Astrocyte of the spinal cord (primary cell): ENCODE results near the gene BPIFA1.

Experiments used
- DNase-seq: peaks from one replicate; pipeline ENCODE4 v3.0.0; 2011; ENCODE audit warnings: low read depth, low spot score
- H3K4me3 ChIP-seq: 2 replicates; pipeline ENCODE4 v1.5.1; 2011; ENCODE audit warnings: low read depth, mild to moderate bottlenecking, low read length, moderate library complexity
- in situ Hi-C: cut with HindIII; loops from 2 replicates; pipeline ENCODE4 v1.10.0; 2017; ENCODE audit warnings: low sequenced_read_pairs
- TF ChIP-seq, protein P1 (sequence below): IDR thresholded peaks from 2 replicates; pipeline ENCODE4 v1.5.1; 2012; ENCODE audit warnings: low read depth, mild to moderate bottlenecking, low read length, inconsistent platforms

BPIFA1 gene

DNA sequence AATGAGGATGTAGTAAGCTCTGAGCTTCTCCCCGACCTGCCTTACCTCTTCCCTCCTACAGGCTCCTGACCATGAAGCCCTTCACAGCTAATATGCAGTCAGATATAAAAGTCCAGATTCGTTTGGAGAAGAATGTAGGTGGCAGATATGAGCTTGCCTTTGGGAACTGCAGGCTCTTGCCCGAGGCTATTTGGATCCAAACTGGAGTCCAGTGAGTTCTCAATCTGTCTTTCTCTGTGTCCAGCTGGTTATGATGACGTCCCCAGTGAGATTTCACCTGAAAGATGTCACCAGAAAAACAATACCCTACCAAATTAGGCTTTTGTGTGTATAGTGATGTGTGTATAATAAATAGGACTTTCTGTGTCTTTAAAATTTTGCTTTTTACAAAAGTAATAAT is 33.3 kb upstream of the BPIFA1 start:
- in situ Hi-C loops: no loop called here
- H3K4me3 ChIP-seq: no peak overlapping the region
- DNase-seq: no peak
- TF ChIP-seq, protein P1, sequence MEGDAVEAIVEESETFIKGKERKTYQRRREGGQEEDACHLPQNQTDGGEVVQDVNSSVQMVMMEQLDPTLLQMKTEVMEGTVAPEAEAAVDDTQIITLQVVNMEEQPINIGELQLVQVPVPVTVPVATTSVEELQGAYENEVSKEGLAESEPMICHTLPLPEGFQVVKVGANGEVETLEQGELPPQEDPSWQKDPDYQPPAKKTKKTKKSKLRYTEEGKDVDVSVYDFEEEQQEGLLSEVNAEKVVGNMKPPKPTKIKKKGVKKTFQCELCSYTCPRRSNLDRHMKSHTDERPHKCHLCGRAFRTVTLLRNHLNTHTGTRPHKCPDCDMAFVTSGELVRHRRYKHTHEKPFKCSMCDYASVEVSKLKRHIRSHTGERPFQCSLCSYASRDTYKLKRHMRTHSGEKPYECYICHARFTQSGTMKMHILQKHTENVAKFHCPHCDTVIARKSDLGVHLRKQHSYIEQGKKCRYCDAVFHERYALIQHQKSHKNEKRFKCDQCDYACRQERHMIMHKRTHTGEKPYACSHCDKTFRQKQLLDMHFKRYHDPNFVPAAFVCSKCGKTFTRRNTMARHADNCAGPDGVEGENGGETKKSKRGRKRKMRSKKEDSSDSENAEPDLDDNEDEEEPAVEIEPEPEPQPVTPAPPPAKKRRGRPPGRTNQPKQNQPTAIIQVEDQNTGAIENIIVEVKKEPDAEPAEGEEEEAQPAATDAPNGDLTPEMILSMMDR: no peak

DNA sequence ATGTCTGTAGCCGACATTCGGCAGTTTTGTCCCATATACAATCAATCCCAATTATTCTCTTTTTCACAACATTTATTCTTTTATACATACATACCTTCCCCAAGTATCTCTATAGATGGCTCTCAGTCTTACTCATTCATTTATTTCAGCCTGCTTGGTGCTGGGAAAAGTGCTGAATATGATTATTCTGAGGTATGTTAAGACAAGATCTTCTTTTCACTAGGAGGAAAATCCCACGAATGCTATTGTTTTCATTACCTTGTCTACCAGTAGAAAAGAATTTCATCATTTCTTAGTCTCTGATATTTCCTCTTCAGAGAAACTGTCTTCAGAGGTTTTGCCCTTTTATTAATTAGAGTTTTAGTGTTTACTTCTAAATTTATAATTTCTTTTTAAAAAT is 32.4 kb upstream of the BPIFA1 start:
- DNase-seq: no peak
- H3K4me3 ChIP-seq: no peak overlapping the region
- in situ Hi-C loops: no loop called here
- TF ChIP-seq, protein P1: no peak

DNA sequence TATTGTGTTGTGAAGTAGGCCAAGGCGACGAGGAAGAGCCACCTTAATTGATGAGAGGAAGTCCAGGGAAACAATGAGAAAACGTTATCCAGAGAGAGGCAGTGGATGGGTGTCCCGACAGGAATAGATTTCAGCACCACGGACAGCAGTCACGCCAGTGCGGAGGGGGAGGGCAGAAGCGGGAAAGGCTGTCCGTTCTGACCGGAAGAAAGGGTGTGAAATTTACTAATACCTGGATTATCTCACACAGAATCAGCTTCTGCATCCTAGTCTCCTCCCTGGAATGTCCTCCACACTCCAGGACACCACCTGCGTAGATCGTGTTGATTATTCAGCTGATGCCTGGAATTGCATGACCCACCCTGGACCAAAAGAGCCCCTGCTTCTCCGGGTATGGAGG is 26.0 kb upstream of the BPIFA1 start:
- DNase-seq: peak; percentile 34
- no peak overlapping the region for H3K4me3 ChIP-seq
- in situ Hi-C loops: no loop called here
- TF ChIP-seq, protein P1: no peak

DNA sequence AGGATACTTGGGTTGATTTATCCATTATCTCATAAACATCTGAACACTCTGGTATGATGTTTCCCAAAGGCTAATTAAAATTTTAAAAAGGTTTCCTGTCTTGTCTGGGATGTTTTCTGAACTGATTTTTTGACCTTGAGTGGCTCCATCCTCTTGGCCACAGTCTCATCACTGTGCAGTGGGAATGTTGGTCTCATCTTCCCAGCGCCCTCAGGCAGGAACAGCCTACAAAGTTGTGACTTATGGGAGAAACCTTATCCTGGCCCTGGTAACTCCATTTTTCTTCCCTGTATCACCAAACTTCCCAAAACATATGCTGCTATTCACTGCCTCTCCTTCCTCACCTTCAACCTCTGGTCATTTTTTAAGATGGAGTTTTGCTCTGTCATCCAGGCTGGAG is 25.4 kb upstream of the BPIFA1 start:
- H3K4me3 ChIP-seq: no peak overlapping the region
- TF ChIP-seq, protein P1: no peak
- DNase-seq: no peak
- in situ Hi-C loops: no loop called here

DNA sequence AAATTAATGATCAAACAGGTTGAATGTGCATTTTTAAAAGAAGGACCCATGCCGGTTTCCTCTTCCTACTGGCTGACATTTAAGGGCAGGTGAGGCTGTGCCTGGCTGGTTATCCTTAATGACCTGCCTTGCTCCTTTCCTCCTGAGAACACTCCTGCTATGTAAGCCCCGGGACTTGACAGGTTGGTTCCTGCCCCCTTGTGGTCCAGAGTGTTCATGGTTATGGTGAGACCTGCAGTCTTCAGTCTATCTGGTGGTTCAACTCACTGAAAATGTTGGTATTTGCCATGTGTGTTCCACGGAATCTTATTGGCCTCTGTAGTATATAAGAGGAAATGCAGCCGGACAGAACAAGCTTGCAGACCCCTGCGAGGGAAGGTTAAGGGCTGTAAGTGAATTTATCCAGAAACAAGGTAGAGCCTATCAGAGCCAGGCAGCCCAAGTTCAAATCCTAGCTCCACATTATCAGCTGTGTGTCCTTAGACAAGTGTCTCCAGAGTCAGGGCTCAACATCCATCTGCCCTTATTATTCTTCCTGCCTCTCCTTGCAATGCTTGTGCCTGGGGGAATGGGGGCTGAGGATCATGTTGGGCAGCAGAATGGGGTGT is 23.9 kb upstream of the BPIFA1 start:
- TF ChIP-seq, protein P1: peak; percentile 48
- no peak overlapping the region for H3K4me3 ChIP-seq
- in situ Hi-C loops: no loop called here
- peak; percentile 26 for DNase-seq

DNA sequence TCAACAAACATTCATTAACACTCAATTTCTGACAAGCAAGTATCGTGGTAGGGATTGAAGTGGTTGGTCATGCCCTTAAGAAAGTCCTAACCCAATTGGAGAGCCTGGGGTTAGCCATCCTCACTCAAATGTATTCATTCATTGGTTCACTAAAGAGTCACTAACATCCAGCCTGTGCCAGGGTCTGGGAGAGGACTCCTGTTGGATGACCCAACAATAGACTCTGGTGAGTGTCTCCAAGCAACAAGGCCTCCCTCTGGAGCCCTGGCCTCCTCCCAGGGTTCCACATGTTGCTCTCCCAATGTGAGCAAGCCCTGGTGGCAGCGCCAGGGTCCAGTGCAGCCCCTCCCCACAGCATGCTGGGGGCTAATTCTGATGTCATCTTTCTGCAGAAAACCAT is 18.7 kb upstream of the BPIFA1 start, which contains the start of gene BPIFA3:
Gene BPIFA3, plus strand, starts transcription at position 301 of the 400 bp plus-strand sequence. CDS start 185 bp downstream, outside the sequence.
- DNase-seq: no peak
- TF ChIP-seq, protein P1: no peak
- no peak within 1 kb of the TSS for H3K4me3 ChIP-seq
- in situ Hi-C loops: no loop called here
